Sigmoid colon (tissue), 4 donors: ENCODE results near the gene SYNGR1.

ENCODE experiments used
- CTCF ChIP-seq, 4 experiments: fragments of 450-650 bp in 3 of 4; fragments of 200-600 bp in 1 of 4; IDR thresholded peaks; one replicate each; pipeline ENCODE4 v1.5.1; 2016 to 2019; ENCODE audit warnings: antibody characterized with exemption in 4 of 4, mild to moderate bottlenecking in 3 of 4, moderate library complexity in 2 of 4
- EP300 ChIP-seq, 4 donors: sonication (generic); formaldehyde crosslinking; IDR thresholded peaks; one replicate each; pipeline ENCODE4 v1.6.1; 2017; ENCODE audit warnings: antibody characterized with exemption in 4 of 4
- POLR2A ChIP-seq, 2 donors: fragments of 450-650 bp; IDR thresholded peaks; one replicate each; pipeline ENCODE4 v1.6.1; 2016; ENCODE audit warnings: antibody characterized with exemption in 2 of 2, mild to moderate bottlenecking in 2 of 2, moderate library complexity in 2 of 2

GRCh38 chr22:39419096-39419495 is 69.3 kb downstream of the SYNGR1 start:
- TF ChIP-seq CTCF (IDR thresholded peaks at IDR 0.05) (no peak), EP300 (IDR thresholded peaks at IDR 0.05) (no peak), POLR2A (IDR thresholded peaks at IDR 0.05) (no peak)
